ENCODE measurements around the gene SLX4.

Gene SLX4

DNA sequence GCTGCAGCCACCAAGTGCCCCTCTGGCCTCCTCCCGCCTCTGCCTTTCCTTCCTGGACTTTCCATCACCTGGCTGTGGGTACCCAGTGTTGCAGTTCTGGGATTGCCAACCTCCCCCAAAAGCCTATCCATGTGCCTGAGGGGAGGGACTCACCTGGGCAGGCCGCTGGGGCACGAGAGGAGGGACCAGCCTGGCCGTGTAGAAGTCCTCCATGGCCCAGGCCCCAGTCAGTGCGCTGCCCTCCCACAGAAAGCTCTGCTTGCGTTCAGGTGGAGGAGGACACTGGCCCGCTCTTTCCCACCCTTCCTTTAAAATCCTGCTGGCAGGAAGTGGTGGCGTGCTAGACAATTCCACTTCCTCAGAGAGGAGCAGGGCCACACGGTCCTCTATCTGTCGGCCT, 14.2 kb downstream of the SLX4 start:
- DNase-seq, result no peak
- intact Hi-C loops (cut with DNase I; ENCODE audit: low total_unique reads), result no loop called here
- TF ChIP-seq, protein P1, sequence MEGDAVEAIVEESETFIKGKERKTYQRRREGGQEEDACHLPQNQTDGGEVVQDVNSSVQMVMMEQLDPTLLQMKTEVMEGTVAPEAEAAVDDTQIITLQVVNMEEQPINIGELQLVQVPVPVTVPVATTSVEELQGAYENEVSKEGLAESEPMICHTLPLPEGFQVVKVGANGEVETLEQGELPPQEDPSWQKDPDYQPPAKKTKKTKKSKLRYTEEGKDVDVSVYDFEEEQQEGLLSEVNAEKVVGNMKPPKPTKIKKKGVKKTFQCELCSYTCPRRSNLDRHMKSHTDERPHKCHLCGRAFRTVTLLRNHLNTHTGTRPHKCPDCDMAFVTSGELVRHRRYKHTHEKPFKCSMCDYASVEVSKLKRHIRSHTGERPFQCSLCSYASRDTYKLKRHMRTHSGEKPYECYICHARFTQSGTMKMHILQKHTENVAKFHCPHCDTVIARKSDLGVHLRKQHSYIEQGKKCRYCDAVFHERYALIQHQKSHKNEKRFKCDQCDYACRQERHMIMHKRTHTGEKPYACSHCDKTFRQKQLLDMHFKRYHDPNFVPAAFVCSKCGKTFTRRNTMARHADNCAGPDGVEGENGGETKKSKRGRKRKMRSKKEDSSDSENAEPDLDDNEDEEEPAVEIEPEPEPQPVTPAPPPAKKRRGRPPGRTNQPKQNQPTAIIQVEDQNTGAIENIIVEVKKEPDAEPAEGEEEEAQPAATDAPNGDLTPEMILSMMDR (IDR thresholded peaks at IDR 0.05), result no peak

DNA sequence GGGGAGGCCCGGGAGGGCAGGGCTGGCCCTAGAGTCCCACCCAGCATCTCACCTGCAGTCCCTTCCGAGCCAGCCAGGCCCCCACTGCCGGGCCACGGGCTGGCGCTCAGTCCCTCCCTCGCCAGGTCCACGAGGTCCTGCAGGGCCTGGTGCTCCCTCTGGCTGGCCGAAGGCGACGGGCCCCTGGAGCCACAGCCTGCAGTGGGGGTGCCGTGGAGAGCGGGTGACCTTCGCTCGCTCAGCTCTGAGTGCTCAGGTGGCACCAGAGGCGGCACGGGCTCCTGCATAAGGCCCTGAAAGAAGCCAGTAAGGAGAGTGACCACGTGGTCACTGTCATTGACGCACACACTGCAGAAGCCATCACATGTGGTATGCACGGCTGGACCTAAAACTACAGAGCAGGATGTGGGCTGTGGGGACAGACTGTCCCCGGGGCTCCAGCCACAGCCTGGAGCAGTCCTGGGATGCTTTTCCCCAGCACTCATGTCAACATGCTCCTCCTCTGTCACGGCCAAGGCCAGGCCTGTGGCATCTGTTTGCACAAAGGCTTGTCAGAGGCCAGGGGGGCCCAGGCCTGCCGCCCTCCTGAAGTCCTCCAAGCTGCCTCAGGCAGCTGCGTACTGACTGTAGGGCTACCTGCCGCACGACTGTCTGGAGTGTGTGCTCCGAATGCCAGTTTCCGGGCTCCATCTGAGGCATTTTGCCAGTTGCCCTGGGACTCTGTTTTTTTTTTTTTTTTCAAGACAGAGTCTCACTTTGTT, 15.1 kb downstream of the SLX4 start:
- TF ChIP-seq, protein P1 (IDR thresholded peaks at IDR 0.05), result no peak
- DNase-seq, result no peak
- no peak overlapping the region for H3K4me3 ChIP-seq
- no peak overlapping the region for H3K27ac ChIP-seq
- H3K9me3 ChIP-seq, result no peaks in the 10 kb centered on the region
- intact Hi-C loops (cut with DNase I; ENCODE audit: low total_unique reads), result no loop called here
- H3K4me1 ChIP-seq, result no peaks in the 10 kb centered on the region
- H3K27me3 ChIP-seq, result no peaks in the 10 kb centered on the region
- peaks cover 0 to 76% (median 31%) of the 10 kb centered on the region in 3 donors for H3K36me3 ChIP-seq

More for the DNA sequence above, 14.2 kb downstream of the SLX4 start:
- Histone ChIP-seq H3K36me3 (peaks cover 2 to 75% (median 36%) of the 10 kb centered on the region in 3 donors), H3K27ac (no peak overlapping the region), H3K9me3 (no peaks in the 10 kb centered on the region), H3K4me3 (no peak overlapping the region), H3K27me3 (no peaks in the 10 kb centered on the region), H3K4me1 (no peaks in the 10 kb centered on the region)

DNA sequence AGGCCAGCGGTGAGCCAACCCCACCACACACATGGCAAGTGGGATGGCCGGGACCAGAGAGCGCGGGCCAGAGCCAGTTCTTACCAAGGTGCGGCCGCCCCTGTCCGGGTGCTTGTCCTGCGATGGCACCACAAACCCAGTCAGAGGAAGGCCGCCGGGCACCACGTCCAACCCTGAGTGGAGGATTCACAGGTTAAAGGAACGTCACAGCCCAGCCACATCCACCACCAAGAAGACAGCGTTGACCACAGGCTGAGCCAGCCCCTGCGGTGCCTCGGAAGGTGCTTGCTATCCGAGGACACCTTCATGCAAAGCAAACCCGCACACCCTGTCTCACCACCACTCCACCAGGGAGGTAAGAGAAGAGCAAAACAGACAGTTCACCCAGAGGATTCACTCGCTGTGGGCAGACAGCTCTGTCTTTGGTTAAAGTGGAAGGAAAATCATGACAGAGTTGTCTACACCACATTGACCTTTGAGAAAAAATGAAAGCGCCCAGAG, 15.8 kb downstream of the SLX4 start:
- no peak overlapping the region for H3K4me3 ChIP-seq
- intact Hi-C loops (cut with DNase I; ENCODE audit: low total_unique reads), result no loop called here
- no peak overlapping the region for H3K27ac ChIP-seq
- H3K36me3 ChIP-seq, result peaks cover 0 to 76% (median 34%) of the 10 kb centered on the region in 3 donors
- H3K4me1 ChIP-seq, result no peaks in the 10 kb centered on the region
- no peaks in the 10 kb centered on the region for H3K9me3 ChIP-seq
- TF ChIP-seq, protein P1 (IDR thresholded peaks at IDR 0.05), result no peak
- no peak for DNase-seq
- no peaks in the 10 kb centered on the region for H3K27me3 ChIP-seq

DNA sequence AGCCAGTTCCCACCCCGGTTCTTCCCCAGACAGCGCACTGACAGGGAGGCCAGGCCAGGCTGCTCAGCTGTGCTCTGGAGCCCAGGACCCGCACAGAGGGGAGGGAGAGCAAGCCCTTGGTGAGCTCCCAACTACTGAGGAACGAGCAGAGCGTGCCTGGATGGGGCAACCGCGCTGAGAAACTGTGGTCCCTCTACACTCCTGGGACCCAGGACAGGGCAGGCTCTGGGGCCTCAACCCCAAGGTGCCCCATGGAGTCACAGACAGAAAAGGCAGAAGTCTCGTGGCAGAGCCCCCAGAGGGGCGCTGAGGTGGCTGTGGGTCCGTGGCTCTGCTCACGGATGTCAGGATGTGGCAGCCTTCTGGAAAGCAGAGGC, 16.3 kb downstream of the SLX4 start:
- Histone ChIP-seq H3K27ac (no peak overlapping the region), H3K27me3 (no peaks in the 10 kb centered on the region), H3K36me3 (peaks cover 0 to 76% (median 37%) of the 10 kb centered on the region in 3 donors), H3K4me3 (no peak overlapping the region), H3K9me3 (no peaks in the 10 kb centered on the region), H3K4me1 (no peaks in the 10 kb centered on the region)
- TF ChIP-seq, protein P1 (IDR thresholded peaks at IDR 0.05), result no peak
- DNase-seq, result no peak
- intact Hi-C loops (cut with DNase I; ENCODE audit: low total_unique reads), result no loop called here

DNA sequence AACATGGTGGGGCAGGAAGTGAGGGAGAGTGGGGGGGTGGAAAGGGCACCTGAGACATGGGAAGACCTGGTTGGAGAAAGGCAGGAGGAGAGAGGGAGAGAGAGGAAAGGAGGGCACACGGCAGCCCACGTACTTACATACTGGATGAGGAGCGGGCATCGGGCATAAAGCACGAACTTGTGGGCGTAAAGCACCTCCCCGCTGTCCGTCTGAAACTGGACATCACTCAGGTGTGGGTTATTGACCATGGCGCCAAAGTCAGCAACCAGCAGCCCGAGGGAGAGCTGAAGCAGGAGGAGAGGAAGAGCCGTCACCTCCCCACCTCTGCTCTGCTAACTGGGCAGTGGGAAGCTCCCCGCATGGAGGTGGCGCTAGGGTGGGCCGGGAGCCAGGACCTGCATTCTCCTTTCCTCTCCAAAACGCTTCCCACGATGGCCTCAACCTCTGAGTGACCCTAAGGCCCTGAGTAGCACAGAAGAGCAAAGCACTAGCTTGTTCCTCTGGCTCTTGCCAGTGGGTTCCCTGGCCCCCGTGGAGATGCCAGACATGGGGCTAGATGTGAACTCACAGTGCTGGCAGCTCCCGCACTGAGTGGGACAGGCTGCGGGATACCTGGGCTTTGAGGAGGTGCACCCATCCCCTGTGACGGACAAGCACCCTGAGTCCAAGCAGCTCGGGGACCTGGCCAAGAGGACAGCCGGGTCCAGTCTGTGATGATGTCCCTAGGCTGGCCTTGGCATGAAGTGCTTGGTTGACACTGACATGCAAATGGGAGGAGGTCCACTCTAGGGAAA, 16.9 kb downstream of the SLX4 start:
- no peaks in the 10 kb centered on the region for H3K27me3 ChIP-seq
- peaks cover 0 to 78% (median 32%) of the 10 kb centered on the region in 3 donors for H3K36me3 ChIP-seq
- H3K9me3 ChIP-seq, result no peaks in the 10 kb centered on the region
- H3K4me3 ChIP-seq, result no peak overlapping the region
- TF ChIP-seq, protein P1 (IDR thresholded peaks at IDR 0.05), result no peak
- no peaks in the 10 kb centered on the region for H3K4me1 ChIP-seq
- no peak overlapping the region for H3K27ac ChIP-seq
- intact Hi-C loops (cut with DNase I; ENCODE audit: low total_unique reads), result no loop called here
- no peak for DNase-seq
